Muscle layer of duodenum (tissue), 2 donors: ENCODE measurements around the gene MYO3B.

ENCODE experiments used
- H3K27ac ChIP-seq: one replicate; pipeline ENCODE4 v1.7.0; 2013; ENCODE audit warnings: mild to moderate bottlenecking, low read length
- H3K27me3 ChIP-seq: one replicate; pipeline ENCODE4 v1.7.0; 2013; ENCODE audit warnings: low read depth, mild to moderate bottlenecking, control low read depth, low read length
- H3K36me3 ChIP-seq, 2 donors: one replicate each; pipeline ENCODE4 v1.7.0; 2013; ENCODE audit warnings: low read length in 2 of 2, control low read depth in 1 of 2, mild to moderate bottlenecking in 1 of 2; ENCODE audit not compliant: insufficient read depth in 2 of 2, control insufficient read depth in 1 of 2
- H3K4me1 ChIP-seq, 2 donors: one replicate each; pipeline ENCODE4 v1.7.0; 2013; ENCODE audit warnings: low read length in 2 of 2, mild to moderate bottlenecking in 2 of 2, control low read depth in 1 of 2, moderate library complexity in 1 of 2; ENCODE audit not compliant: insufficient read depth in 2 of 2, control insufficient read depth in 1 of 2
- H3K4me3 ChIP-seq, 2 donors: one replicate each; pipeline ENCODE4 v1.7.0; 2013; ENCODE audit warnings: low read length in 2 of 2, low read depth in 1 of 2, mild to moderate bottlenecking in 1 of 2
- H3K9me3 ChIP-seq, 2 donors: one replicate each; pipeline ENCODE4 v1.7.0; 2013; ENCODE audit warnings: low read length in 2 of 2, control low read depth in 1 of 2, mild to moderate bottlenecking in 1 of 2; ENCODE audit not compliant: control insufficient read depth in 1 of 2
- donor health status: healthy.

MYO3B gene

DNA sequence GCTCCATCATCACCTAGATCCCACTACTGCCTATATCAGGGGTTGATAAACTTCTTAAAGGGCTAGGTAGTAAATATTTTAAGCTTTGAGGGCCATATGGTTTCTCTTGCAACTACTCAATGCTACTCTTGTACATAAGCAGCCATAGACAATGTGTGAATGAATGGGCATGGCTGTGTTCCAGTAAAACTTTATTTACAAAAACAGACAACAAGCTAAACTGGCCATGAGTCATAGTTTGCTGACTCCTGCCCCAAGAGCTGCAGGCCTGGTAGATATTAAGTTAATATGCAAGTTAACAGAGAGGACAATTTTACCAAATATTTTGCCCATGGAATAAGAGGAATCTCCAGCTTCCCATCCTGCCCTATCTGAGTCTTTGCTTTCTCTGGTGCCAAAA is 29.8 kb upstream of the MYO3B start:
- Histone ChIP-seq H3K4me1 (peaks cover 0 to 5% of the 10 kb centered on the region in 2 donors), H3K27ac (no peak overlapping the region), H3K9me3 (no peaks in the 10 kb centered on the region), H3K36me3 (no peaks in the 10 kb centered on the region), H3K4me3 (no peak overlapping the region), H3K27me3 (no peaks in the 10 kb centered on the region)

- no peaks in the 10 kb centered on the region for H3K36me3 ChIP-seq
- H3K9me3 ChIP-seq, result no peaks in the 10 kb centered on the region
- H3K27me3 ChIP-seq, result no peaks in the 10 kb centered on the region
- H3K27ac ChIP-seq, result no peak overlapping the region
- H3K4me3 ChIP-seq, result no peak overlapping the region
- no peaks in the 10 kb centered on the region for H3K4me1 ChIP-seq
Measured at GRCh38 chr2:170152421-170152820, 25.5 kb upstream of the MYO3B start.

GRCh38 chr2:170155022-170155722 is 22.8 kb upstream of the MYO3B start:
- no peaks in the 10 kb centered on the region for H3K36me3 ChIP-seq
- no peaks in the 10 kb centered on the region for H3K27me3 ChIP-seq
- no peaks in the 10 kb centered on the region for H3K9me3 ChIP-seq
- no peaks in the 10 kb centered on the region for H3K4me1 ChIP-seq
- H3K27ac ChIP-seq, result no peak overlapping the region
- no peak overlapping the region for H3K4me3 ChIP-seq

DNA sequence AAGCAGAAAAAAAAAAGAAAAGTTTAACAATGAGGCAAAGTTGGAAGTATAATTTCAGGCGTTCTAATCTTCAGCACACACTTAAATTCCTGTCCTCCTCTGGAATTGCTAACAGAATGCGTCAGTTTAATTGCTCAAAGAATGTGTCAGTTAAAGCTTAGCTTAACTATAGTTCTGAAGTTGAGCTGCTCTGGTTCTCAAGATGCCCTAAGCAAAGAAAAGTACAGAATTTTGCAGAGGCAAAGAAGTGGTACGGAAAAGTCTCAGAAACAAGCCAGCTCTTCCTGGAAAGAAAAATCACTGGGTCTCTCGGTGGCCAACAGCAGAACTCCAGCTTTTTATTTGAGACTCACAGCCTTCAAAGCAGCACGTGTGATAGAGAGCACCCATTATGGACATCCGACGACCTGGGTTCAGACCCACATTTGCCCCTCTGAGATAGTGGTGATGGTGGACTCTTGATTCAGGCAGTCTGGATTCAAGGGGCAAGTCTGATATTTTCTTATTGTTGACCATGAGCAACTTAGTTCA is 22.2 kb upstream of the MYO3B start:
- Histone ChIP-seq H3K4me3 (no peak overlapping the region), H3K9me3 (no peaks in the 10 kb centered on the region), H3K27ac (no peak overlapping the region), H3K27me3 (no peaks in the 10 kb centered on the region), H3K4me1 (no peaks in the 10 kb centered on the region), H3K36me3 (no peaks in the 10 kb centered on the region)

DNA sequence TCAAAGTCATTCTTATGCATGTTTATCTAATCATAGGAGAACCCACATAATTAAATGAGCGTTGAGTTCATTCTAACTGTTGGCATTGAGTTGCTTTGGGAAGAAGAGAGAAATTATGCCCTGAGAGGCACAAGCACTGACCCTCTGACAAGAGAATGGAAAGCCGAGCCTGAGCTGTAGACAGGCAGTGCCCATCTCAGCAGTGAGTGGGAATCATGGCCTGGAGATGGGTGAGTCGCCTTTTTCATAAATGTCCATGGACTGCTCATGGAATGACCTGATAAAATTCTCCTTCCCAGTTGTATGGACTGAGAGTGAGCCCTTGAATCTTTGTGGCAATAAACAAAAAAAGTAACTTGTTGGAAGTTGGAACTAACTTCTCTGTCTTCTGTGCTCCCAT is 21.4 kb upstream of the MYO3B start:
- no peak overlapping the region for H3K4me3 ChIP-seq
- H3K9me3 ChIP-seq, result no peaks in the 10 kb centered on the region
- H3K27me3 ChIP-seq, result no peaks in the 10 kb centered on the region
- H3K27ac ChIP-seq, result no peak overlapping the region
- H3K4me1 ChIP-seq, result no peaks in the 10 kb centered on the region
- no peaks in the 10 kb centered on the region for H3K36me3 ChIP-seq

DNA sequence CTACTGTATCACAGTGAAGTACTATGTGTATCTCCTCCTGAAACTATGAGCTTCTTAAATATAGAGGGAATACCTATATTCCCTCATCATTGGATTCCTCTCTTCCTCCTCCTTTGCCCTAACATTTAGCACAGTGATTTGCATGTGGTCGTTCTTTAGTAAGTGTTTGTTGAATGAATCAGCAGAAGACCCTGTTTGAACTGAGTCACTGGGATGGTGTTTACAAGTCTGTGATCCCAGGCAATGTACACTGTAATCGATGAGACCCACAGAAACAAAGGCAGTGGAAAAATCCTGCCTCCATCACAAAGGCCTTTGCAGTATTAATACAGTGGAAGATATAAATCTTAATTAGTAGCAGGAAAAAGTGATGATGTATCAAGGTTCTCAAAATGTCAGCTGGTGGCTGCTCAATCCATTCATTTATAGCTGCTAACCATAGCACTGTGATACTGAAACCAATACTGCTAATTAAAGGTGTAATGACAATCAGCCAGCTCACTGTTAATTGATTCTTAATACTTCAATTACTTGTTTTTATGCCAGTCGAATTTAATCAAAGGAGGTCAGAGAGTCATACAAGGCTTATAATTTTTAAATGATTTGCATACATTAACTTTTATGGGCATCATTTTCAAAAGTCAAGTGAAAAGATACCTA is 20.8 kb upstream of the MYO3B start:
- Histone ChIP-seq H3K4me3 (no peak overlapping the region), H3K9me3 (no peaks in the 10 kb centered on the region), H3K36me3 (no peaks in the 10 kb centered on the region), H3K27me3 (no peaks in the 10 kb centered on the region), H3K4me1 (no peaks in the 10 kb centered on the region), H3K27ac (no peak overlapping the region)

GRCh38 chr2:170159060-170159459 is 18.9 kb upstream of the MYO3B start:
- no peaks in the 10 kb centered on the region for H3K9me3 ChIP-seq
- H3K36me3 ChIP-seq, result no peaks in the 10 kb centered on the region
- no peaks in the 10 kb centered on the region for H3K4me1 ChIP-seq
- H3K27me3 ChIP-seq, result no peaks in the 10 kb centered on the region
- H3K27ac ChIP-seq, result no peak overlapping the region
- no peak overlapping the region for H3K4me3 ChIP-seq

- H3K9me3 ChIP-seq, result no peaks in the 10 kb centered on the region
Measured at GRCh38 chr2:170161516-170162270, 16.3 kb upstream of the MYO3B start.

GRCh38 chr2:170162271-170162632 is 15.7 kb upstream of the MYO3B start:
- Histone ChIP-seq H3K4me1 (no peaks in the 10 kb centered on the region), H3K4me3 (no peak overlapping the region), H3K36me3 (no peaks in the 10 kb centered on the region), H3K27ac (no peak overlapping the region), H3K27me3 (no peaks in the 10 kb centered on the region), H3K9me3 (no peaks in the 10 kb centered on the region)

More at GRCh38 chr2:170161516-170162270, 16.3 kb upstream of the MYO3B start:
- Histone ChIP-seq H3K4me1 (no peaks in the 10 kb centered on the region), H3K36me3 (no peaks in the 10 kb centered on the region), H3K4me3 (no peak overlapping the region), H3K27me3 (no peaks in the 10 kb centered on the region), H3K27ac (no peak overlapping the region)

DNA sequence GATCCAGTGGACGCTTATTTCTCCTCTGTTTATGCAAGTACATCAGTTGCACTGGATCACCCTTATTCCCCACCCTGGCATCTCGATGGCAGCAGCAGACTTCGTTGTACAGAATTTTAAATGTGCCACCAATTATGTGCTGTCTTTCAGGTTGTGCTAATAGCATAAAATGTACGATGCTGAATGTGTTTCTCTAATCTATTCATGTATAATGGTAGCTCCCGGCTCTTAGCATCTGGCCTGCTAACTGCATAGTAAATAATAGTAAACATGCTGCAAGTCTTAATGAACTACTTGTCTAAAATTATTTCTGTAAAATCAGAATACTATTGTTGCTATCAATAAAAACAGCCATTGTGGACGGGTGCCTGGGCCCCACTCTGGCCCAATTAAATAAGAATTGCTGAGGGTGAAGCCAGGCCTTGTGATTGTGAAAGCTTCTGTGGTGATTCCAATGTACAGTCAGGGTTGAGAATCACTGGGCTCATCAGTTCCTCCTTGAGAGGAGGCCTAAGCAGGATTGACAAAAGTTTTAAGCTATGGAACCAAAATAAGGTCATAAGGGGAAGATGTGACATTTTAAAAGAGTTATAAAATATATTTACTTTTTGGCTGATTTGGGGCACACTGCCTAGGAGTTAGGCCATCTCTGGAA is 14.4 kb upstream of the MYO3B start:
- H3K27me3 ChIP-seq, result no peaks in the 10 kb centered on the region
- no peak overlapping the region for H3K27ac ChIP-seq
- H3K9me3 ChIP-seq, result no peaks in the 10 kb centered on the region
- H3K4me3 ChIP-seq, result no peak overlapping the region
- no peaks in the 10 kb centered on the region for H3K4me1 ChIP-seq
- no peaks in the 10 kb centered on the region for H3K36me3 ChIP-seq

GRCh38 chr2:170165129-170165528 is 12.8 kb upstream of the MYO3B start:
- Histone ChIP-seq H3K9me3 (no peaks in the 10 kb centered on the region), H3K36me3 (no peaks in the 10 kb centered on the region), H3K27ac (no peak overlapping the region), H3K4me1 (no peaks in the 10 kb centered on the region), H3K27me3 (no peaks in the 10 kb centered on the region), H3K4me3 (no peak overlapping the region)
